Skeletal muscle tissue (tissue), 4 donors: ENCODE measurements around the gene LANCL2. TPM values are rescaled to one million over a fixed set of nuclear protein-coding genes. Genes with fewer than 3 reads are reported as not detected.

Source experiments
- H3K27ac ChIP-seq: one replicate; pipeline ENCODE4 v1.7.0; 2013; ENCODE audit warnings: mild to moderate bottlenecking, low read depth, low read length, inconsistent platforms
- H3K27me3 ChIP-seq, 3 donors: one replicate each; pipeline ENCODE4 v1.7.0; 2013; ENCODE audit warnings: low read length in 3 of 3; ENCODE audit not compliant: control insufficient read depth in 3 of 3, insufficient read depth in 3 of 3
- H3K36me3 ChIP-seq, 3 donors: one replicate each; pipeline ENCODE4 v1.7.0; 2013; ENCODE audit warnings: low read length in 3 of 3; ENCODE audit not compliant: control insufficient read depth in 3 of 3, insufficient read depth in 3 of 3
- H3K4me1 ChIP-seq, 3 donors: one replicate each; pipeline ENCODE4 v1.7.0; 2013; ENCODE audit warnings: low read length in 3 of 3, mild to moderate bottlenecking in 3 of 3; ENCODE audit not compliant: control insufficient read depth in 3 of 3, insufficient read depth in 3 of 3
- H3K4me3 ChIP-seq, 3 donors: one replicate each; pipeline ENCODE4 v1.7.0; 2013; ENCODE audit warnings: low read length in 3 of 3
- H3K9ac ChIP-seq, 3 donors: one replicate each; pipeline ENCODE4 v1.7.0; 2013; ENCODE audit warnings: low read length in 3 of 3, mild to moderate bottlenecking in 3 of 3, moderate library complexity in 2 of 3, low read depth in 1 of 3
- H3K9me3 ChIP-seq, 3 donors: one replicate each; pipeline ENCODE4 v1.7.0; 2013; ENCODE audit warnings: low read length in 3 of 3; ENCODE audit not compliant: control insufficient read depth in 3 of 3
- total RNA-seq: library from RNA; depleted of rRNA; stranded (reverse); fragments of >200 nt; gene quantifications from one replicate; pipeline ENCODE4 v1.2.3, GENCODE V29; 2014
- donor health status: Osteomylitis.

The LANCL2 gene
- total RNA-seq, 1 donor from 2014 or later, result 13.0 TPM

DNA sequence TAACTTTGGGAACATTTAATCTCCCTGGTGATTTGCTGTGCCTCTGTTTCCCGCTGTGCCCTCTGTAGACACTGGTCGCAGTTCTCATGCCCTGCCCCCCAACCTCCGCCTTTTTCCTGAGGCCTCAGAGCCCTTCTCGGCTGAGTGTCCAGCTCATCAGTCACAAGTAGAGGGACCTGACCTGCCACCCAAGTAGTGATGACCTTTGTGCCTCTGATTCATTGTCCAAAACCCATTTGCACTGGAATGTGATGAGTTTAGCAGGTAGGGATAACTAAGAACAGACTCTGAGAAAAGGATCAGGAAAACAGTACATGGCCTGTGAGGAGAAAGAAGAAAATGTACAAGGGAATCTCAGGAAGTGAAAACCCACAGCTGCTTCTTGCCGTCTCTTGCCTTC is 58.8 kb downstream of the LANCL2 start:
- Histone ChIP-seq H3K9ac (no peak overlapping the region), H3K36me3 (peaks cover 10 to 15% (median 11%) of the 10 kb centered on the region in 3 donors), H3K27me3 (no peaks in the 10 kb centered on the region), H3K27ac (no peak overlapping the region), H3K4me1 (peaks cover 2 to 5% (median 5%) of the 10 kb centered on the region in 3 donors), H3K9me3 (no peaks in the 10 kb centered on the region), H3K4me3 (no peak overlapping the region)

DNA sequence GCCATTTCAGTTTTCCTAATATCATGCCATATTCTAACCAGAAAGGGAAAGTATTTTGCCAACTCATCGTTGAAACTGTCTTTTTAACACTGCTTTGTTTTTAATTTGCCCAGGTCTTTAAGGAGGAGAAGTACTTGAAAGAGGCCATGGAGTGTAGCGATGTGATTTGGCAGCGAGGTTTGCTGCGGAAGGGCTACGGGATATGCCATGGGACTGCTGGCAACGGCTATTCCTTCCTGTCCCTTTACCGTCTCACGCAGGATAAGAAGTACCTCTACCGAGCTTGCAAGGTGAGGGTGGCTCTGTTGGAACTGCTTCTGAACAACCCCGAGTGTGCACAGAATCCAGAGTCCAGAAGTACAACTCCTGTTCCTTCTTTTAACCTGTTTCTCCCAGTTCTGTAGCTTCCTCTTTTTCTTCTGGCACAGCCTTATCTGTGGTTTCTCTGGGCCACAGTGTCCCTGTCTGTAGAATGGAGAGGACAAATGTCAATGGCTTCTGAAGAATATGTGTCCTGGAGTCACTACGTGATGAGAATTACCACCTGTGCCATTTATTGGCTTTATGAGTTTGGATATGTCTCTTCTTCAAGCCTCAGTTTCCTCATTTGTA is 60.1 kb downstream of the LANCL2 start:
- H3K9me3 ChIP-seq, result no peaks in the 10 kb centered on the region
- peaks cover 2 to 5% (median 5%) of the 10 kb centered on the region in 3 donors for H3K4me1 ChIP-seq
- H3K27ac ChIP-seq, result no peak overlapping the region
- H3K4me3 ChIP-seq, result no peak overlapping the region
- H3K36me3 ChIP-seq, result peaks cover 10 to 15% (median 11%) of the 10 kb centered on the region in 3 donors
- H3K27me3 ChIP-seq, result no peaks in the 10 kb centered on the region
- no peak overlapping the region for H3K9ac ChIP-seq

DNA sequence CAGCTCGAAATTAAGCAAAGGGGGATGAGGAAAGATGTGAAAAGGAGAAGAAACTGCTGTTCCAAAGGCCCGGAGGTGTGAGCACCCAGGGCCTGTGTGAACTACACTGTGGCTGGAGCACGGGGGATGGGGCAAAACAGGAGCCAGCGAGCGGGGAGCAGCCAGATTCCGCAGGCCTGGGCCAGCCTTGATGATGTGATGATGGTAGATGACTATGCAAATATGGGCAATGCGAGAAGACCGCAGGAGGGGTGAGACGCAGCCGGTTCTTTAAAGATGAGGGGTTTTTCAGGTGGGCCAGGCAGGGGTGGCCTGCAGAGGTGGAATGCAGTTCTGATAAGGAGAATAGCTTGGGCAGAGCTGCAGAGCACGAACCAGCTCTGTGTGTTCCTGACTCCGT is 61.5 kb downstream of the LANCL2 start:
- Histone ChIP-seq H3K27me3 (no peaks in the 10 kb centered on the region), H3K27ac (no peak overlapping the region), H3K9me3 (no peaks in the 10 kb centered on the region), H3K9ac (no peak overlapping the region), H3K4me1 (peaks cover 2 to 5% (median 5%) of the 10 kb centered on the region in 3 donors), H3K4me3 (no peak overlapping the region), H3K36me3 (peaks cover 10 to 18% (median 11%) of the 10 kb centered on the region in 3 donors)

DNA sequence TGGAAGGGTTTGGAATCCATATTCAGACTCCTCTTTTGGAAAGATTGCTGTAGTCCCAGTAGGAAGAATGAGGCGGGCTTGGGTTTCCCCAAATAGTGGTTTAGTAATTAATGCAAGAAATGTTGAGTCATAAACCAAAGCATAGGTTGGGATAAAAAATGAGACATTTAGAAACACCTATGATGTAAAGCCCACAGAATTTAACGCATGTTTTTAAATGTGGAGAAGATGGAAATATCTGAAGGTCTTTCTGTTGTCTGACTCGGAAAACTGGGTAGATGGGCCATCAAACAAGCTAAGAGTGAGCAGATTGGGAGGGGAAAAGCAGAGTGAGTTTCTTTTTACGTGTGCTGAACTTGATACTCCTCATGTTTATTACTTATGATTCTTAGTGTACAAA is 62.2 kb downstream of the LANCL2 start:
- Histone ChIP-seq H3K27ac (no peak overlapping the region), H3K36me3 (peaks cover 10 to 21% (median 11%) of the 10 kb centered on the region in 3 donors), H3K9ac (no peak overlapping the region), H3K27me3 (no peaks in the 10 kb centered on the region), H3K4me1 (peaks cover 2 to 5% (median 5%) of the 10 kb centered on the region in 3 donors), H3K9me3 (no peaks in the 10 kb centered on the region), H3K4me3 (no peak overlapping the region)

DNA sequence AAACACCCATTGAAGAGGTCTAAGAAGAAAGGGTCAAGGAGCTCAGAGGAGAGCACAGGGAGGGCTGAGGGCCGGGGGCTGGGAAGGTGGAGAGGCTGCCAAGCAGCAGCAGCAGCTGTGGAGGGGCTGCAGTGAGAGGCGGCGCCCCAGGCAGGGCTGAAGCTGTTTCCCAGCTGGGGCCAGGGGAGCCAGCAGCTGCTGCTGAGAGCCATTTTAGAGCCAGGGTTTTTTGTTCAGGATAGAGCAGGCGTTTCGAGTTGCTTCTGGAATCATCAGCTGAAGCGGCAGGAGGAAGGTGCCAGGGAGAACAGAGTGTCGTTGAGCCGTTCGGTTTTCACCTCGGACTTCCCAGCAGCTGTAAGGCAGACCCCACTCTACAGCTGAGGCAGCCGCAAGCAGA is 62.7 kb downstream of the LANCL2 start:
- H3K4me1 ChIP-seq, result peaks cover 2 to 5% (median 5%) of the 10 kb centered on the region in 3 donors
- H3K27ac ChIP-seq, result no peak overlapping the region
- no peaks in the 10 kb centered on the region for H3K27me3 ChIP-seq
- no peak overlapping the region for H3K4me3 ChIP-seq
- H3K9ac ChIP-seq, result peak overlapping the region in 1 of 3 donors; percentile 35
- H3K36me3 ChIP-seq, result peaks cover 10 to 24% (median 11%) of the 10 kb centered on the region in 3 donors
- no peaks in the 10 kb centered on the region for H3K9me3 ChIP-seq

DNA sequence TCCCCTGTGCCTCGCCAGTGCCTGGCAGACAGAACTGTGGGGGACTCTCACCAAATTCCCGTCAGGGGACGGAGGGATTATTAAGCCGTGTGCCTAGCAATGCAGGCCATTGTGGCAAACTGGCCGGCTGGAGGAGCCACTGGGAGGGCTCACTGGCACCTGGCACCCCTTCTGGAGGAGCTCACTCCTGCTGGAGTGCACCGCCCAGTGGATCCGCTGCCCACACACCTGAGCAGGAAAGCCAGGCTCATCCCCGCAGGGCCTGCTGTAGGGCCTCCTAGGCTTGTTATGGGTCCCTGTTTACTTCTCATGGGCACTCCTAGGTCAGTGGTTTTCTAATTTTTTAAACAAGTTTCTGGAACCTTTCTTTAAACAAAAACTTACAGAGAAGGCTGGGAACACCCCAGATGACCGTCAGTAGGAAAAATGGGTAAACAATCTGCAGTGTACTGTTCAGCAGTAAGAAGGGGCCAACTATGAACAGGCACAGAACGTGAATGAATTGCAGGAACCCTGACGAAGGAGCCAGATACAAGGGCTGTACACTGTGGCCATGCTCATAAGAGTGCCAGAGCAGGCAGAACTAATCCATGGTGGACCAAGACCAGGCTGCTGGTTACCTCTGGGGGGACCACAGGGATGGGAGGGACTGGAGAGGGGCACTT is 64.8 kb downstream of the LANCL2 start:
- peaks cover 10 to 25% (median 11%) of the 10 kb centered on the region in 3 donors for H3K36me3 ChIP-seq
- H3K4me3 ChIP-seq, result no peak overlapping the region
- H3K27ac ChIP-seq, result no peak overlapping the region
- H3K27me3 ChIP-seq, result no peaks in the 10 kb centered on the region
- peaks cover 2 to 8% (median 5%) of the 10 kb centered on the region in 3 donors for H3K4me1 ChIP-seq
- H3K9me3 ChIP-seq, result no peaks in the 10 kb centered on the region
- H3K9ac ChIP-seq, result no peak overlapping the region

DNA sequence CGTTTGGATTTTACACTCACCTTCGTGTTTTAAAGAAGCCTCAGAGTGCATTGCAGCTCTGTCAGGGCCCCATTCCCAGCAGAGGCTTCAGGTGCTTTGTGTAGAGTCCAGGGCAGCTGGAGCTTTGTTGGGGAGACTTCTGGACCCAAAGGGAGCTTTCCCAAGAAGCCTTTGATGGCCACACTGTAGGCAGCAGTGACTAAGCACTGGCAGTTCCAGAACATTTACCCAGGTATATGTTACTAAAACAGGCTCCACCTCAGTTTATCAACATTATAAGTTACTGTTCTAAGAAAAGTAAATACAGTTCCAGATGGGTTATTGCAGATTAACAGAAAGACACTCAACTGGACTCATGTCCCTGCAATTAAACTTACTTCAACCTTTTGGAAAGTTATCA is 66.8 kb downstream of the LANCL2 start:
- H3K27me3 ChIP-seq, result no peaks in the 10 kb centered on the region

DNA sequence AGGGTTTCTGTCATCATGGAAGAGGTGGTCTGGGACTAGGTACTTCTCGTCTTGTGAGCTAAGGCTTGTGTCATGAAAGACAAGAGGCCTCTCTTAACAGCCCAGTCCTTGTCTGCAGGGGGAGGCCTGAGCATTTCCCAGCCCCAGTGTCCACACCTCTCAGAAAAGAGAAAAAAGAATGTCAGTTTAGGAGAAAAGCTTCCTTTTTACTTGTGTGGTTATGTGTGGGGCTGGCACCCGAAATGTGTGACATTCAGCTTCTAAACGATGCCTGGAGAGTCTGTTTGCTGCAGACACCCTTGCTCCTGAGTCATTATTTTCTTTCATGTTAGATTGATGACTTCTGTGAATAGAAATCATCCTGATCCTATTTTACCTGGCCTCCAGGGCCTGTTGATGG is 67.4 kb downstream of the LANCL2 start:
- Histone ChIP-seq H3K4me3 (no peak overlapping the region), H3K36me3 (peaks cover 0 to 10% (median 0%) of the 10 kb centered on the region in 3 donors), H3K9me3 (no peaks in the 10 kb centered on the region), H3K27ac (no peak overlapping the region), H3K27me3 (no peaks in the 10 kb centered on the region), H3K4me1 (peaks cover 2 to 8% (median 5%) of the 10 kb centered on the region in 3 donors), H3K9ac (no peak overlapping the region)

More for the DNA sequence above, 66.8 kb downstream of the LANCL2 start:
- Histone ChIP-seq H3K36me3 (peaks cover 0 to 10% (median 0%) of the 10 kb centered on the region in 3 donors), H3K27ac (no peak overlapping the region), H3K9me3 (no peaks in the 10 kb centered on the region), H3K9ac (no peak overlapping the region), H3K4me3 (no peak overlapping the region), H3K4me1 (peaks cover 2 to 8% (median 5%) of the 10 kb centered on the region in 3 donors)

DNA sequence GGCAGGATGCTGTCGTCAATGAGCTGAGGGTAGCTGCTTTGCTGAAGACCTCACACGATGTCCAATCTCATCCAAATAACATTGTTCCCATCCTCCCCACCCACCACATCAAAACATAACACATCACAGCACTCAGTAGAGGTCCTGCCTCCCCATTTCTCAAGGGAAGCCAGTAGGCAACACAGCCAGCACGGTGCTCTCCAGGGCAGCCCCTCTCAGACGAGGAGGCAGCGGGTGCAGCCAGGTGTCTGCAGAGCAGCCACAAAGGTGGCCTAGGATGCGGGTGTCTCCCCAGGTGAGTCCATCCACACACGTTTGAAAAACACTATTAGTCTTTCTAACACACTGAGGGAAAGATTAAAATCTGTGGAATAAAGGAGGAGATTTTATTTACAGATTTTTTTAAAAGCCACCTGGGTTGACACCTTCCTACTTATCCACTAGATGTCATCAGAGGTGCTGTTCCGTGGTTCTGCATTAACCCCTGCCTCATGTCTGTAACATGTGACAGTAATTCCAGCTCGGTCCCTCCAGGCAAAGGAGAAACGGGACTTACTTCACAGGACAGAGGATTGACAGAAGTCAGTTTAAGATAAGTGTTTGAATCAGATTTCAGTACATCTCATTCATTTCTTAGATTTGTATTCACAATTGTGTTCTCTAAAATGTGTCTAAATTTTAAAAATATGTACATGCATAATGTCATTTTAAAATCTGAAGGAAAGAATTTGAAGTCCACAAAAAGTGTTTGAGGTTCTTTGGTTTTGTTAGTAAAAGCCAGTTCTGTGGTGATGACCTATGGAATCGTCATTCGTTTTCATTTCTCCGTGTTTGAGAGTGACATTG is 68.0 kb downstream of the LANCL2 start:
- Histone ChIP-seq H3K27ac (no peak overlapping the region), H3K27me3 (no peaks in the 10 kb centered on the region), H3K4me3 (no peak overlapping the region), H3K9ac (no peak overlapping the region), H3K9me3 (no peaks in the 10 kb centered on the region), H3K4me1 (peaks cover 0 to 5% (median 2%) of the 10 kb centered on the region in 3 donors), H3K36me3 (peaks cover 0 to 10% (median 0%) of the 10 kb centered on the region in 3 donors)
